NCI-H1105 (cell line): ENCODE data around the gene BICD1.
"Not testable (repeated sequence)": the region's sequence is repeated elsewhere in the genome, so short reads cannot be mapped to it uniquely, and the experiment has no call there.

Source experiments
- DNase-seq: peaks from one replicate; lab custom pipeline; 2025; lab: John Stamatoyannopoulos, UW

Gene BICD1

GRCh38 chr12:32106517-32107358 lies at the start of gene BICD1:
BICD1 (plus strand) TSS chr12:32106847; CDS start chr12:32107332, 485 bp downstream.
- peak; percentile 83 for DNase-seq

- no peak for DNase-seq
Measured at GRCh38 chr12:32061033-32061432, 45.6 kb upstream of the BICD1 start.

- DNase-seq, result no peak
Measured at GRCh38 chr12:32062881-32063280, 43.8 kb upstream of the BICD1 start.

- DNase-seq, result no peak
Measured at GRCh38 chr12:32063796-32064195, 42.9 kb upstream of the BICD1 start.

GRCh38 chr12:32066206-32066605 lies 40.4 kb upstream of the BICD1 start:
- no peak for DNase-seq

- DNase-seq, result no peak
Measured at GRCh38 chr12:32069071-32069470, 37.6 kb upstream of the BICD1 start.

GRCh38 chr12:32069731-32070130 lies 36.9 kb upstream of the BICD1 start:
- no peak for DNase-seq

GRCh38 chr12:32070370-32070769 lies 36.3 kb upstream of the BICD1 start:
- no peak for DNase-seq

GRCh38 chr12:32072102-32072501 lies 34.5 kb upstream of the BICD1 start:
- no peak for DNase-seq

GRCh38 chr12:32074432-32074831 lies 32.2 kb upstream of the BICD1 start:
- DNase-seq, result no peak

GRCh38 chr12:32076941-32077340 lies 29.7 kb upstream of the BICD1 start:
- DNase-seq, result no peak

- no peak for DNase-seq
Measured at GRCh38 chr12:32080435-32080834, 26.2 kb upstream of the BICD1 start.

- no peak for DNase-seq
Measured at GRCh38 chr12:32083489-32083888, 23.2 kb upstream of the BICD1 start.

GRCh38 chr12:32084017-32084688 lies 22.5 kb upstream of the BICD1 start:
- no peak for DNase-seq

- DNase-seq, result no peak
Measured at GRCh38 chr12:32084753-32085152, 21.9 kb upstream of the BICD1 start.

GRCh38 chr12:32087306-32087705 lies 19.3 kb upstream of the BICD1 start:
- DNase-seq, result no peak

GRCh38 chr12:32089156-32089555 lies 17.5 kb upstream of the BICD1 start:
- DNase-seq, result no peak

GRCh38 chr12:32089586-32089985 lies 17.1 kb upstream of the BICD1 start:
- DNase-seq, result no peak

- no peak for DNase-seq
Measured at GRCh38 chr12:32091696-32092095, 15.0 kb upstream of the BICD1 start.

GRCh38 chr12:32098112-32098511 lies 8.5 kb upstream of the BICD1 start:
- no peak for DNase-seq

- not testable (repeated sequence) for DNase-seq
Measured at GRCh38 chr12:32099275-32099674, 7.4 kb upstream of the BICD1 start.

- DNase-seq, result no peak
Measured at GRCh38 chr12:32100361-32100760, 6.3 kb upstream of the BICD1 start.

GRCh38 chr12:32100888-32101287 lies 5.8 kb upstream of the BICD1 start:
- DNase-seq, result no peak
